Fibroblast of skin of scalp (primary cell): ENCODE measurements around the gene GAS2L1.

ENCODE experiments used
- DNase-seq: peaks from one replicate; pipeline ENCODE4 v3.0.0-alpha.2; 2013

Gene GAS2L1

GRCh38 chr22:29328566-29329500, 22.4 kb downstream of the GAS2L1 start:
- DNase-seq = no peak

DNA sequence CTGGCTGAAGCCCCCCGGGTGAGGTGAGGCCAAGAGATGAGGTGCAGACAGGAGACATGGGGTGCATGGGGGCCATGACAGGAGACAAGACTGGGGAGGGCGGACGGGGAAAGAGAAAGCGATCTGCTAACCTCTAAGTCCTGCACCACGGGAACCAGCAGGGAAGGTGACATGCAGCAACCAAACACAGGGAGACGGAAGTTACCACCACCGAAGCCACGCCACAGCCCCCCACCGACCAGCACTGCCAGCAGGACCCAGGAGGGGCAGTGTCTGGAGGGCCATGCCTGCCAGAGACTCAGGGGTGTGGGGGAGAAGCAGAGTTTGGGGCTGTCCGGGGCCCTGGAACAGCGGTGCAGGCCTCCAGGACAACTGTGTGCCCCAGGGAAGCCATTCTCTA, 23.1 kb downstream of the GAS2L1 start:
- no peak for DNase-seq

GRCh38 chr22:29330291-29330690, 23.8 kb downstream of the GAS2L1 start:
- no peak for DNase-seq

GRCh38 chr22:29330753-29331152, 24.3 kb downstream of the GAS2L1 start:
- peak; percentile 42 for DNase-seq

DNA sequence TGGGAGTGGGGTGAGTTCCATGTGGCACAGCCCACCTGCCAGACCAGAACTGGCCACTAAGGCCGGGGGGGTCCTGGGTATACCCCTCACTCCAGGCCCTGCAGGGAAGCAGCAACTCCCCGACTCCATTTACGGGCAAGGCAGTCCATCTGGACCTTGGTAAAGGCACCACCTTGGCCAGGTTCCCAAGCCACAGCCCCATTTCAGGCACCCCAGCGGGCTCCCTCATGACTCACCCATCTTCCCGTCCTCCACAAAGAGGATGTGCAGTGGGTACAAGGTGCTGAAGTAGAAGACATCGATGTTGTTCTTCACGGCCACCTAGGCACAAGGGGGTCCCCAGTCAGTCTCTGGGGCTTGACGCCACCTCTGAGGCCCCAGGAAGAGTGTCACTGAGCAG, 24.8 kb downstream of the GAS2L1 start:
- peak; percentile 17 for DNase-seq

GRCh38 chr22:29331658-29332300, 25.3 kb downstream of the GAS2L1 start:
- no peak for DNase-seq

GRCh38 chr22:29332886-29333496, 26.5 kb downstream of the GAS2L1 start:
- DNase-seq = no peak

DNA sequence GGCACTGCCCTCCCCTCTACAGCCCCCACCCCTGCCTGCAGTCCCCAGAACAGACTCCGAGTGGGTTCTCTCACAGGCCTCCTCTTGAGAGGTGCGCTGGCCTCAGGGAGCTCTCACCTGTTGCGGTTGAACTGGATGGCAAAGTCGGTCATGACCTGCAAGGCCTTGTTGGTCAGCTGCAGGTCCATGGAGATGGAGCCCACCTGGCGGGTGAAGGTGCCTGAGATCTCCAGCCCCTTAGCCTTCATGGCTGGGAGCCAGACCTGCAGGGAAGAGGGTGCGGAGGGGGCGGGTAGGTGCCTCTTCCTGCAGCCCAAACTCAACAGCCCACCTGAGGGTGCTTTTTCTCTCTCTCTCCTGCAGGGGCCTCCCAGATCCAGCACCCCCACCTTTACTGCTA, 27.7 kb downstream of the GAS2L1 start:
- no peak for DNase-seq

GRCh38 chr22:29334696-29335344, 28.4 kb downstream of the GAS2L1 start:
- DNase-seq = no peak

DNA sequence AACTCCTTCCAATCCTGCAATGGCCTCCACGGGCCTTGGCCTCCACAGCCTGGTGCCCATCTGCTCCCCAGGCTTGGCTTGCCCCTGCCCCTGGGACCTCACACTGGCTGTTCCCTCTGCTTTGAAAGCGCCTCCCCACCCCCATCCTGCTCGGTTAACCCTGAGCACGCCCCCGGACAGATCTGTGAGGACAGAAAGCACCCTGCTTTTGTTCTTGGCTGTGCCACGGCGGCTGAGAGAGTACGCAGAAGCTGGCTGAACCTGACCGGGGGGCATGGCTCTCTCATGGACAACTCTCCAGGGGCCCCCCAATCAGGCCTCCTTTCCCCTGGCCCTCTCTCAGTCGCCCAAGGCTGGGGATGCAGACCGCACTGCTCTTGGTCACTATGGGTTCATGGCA, 29.2 kb downstream of the GAS2L1 start:
- no peak for DNase-seq

- no peak for DNase-seq
These were observed 30.5 kb downstream of the GAS2L1 start for GRCh38 chr22:29336751-29337490.

DNA sequence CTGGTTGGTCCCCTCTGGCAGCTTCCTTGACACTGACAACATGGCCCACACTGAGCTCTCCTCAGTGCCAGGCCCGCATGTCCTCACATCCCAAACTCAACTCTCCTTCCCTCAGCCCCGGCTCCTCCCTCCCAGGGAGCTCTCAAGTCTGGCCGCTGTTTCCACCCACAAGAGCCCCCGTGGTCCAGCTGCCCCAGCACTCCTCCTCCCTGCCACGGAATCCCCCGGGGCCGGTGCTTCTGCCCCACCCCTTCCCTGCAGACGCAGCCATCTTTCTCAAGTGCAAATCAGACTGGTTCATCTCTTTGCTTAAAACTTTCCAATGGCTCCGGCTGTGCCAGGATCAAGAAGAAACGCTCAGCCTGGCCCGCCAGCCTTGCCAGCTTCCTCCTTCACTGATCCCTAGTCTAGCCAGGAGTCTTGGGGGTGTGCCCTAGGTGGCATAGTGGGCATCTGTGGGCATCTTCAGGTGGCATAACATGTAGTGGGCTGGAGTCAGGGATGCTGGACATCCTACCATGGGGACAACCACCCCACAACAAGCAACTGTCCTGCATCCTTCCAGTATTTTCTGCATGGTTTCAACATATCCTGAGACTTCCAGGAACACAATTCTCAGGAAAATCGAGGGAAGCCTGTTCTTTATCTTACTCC, 31.3 kb downstream of the GAS2L1 start:
- no peak for DNase-seq

DNA sequence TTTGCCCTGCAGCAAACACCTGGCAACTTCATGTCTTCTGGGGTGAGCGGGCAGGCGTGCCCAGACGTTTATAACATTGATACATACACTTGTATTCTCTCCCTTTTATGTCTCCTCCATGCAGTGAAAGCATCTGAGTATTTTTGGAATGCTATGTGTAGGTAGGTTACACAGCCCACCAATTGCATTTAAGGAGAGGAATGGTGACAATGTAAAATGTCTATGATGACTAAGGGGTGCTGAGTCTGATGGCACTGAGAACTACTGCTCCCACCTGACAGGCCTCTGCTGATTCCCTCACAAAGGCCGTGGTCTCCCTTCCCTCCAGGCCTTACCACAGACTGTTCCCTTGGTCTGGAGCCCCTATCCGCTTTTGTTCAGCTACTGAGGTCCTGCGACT, 31.9 kb downstream of the GAS2L1 start:
- DNase-seq = no peak

DNA sequence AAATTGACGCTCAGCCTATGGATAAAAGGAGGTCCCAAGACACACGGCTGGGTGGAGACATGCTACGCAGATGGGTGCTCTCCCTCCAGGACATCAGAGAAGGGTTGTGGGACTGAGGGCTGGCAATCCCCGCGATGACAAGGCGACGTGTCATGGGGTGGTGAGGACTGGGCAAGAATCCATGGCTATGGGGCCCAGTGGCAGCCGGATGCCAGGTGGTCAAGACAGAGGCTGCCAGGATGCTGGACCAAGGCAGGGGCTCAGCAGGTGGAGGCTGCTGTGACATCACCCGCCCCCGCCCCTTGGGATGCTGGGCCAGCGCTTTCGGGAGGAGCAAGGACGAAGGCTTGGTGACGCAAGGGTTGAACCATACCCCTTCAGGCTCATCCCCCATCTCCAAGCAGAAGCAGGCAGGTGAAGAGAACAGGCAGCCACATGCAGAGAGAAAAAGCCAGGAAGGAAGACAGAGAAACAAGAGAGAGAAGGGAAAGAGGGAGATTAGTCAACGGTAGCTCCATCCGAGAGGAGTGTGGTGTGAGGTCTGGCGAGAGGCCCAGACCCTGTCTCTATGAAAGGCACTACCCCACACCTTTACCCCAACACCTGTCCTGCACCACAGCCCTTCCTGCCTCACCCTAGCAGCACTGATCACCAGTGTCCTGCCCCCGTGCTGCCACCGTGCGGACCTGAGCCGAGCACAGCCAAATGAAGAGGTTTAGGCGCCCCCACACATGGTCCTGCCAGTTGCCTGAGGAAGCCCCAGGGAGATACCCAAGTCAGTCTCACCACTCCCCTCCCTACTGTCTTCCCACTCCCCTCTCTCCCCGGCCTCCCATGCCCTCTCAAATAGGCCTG, 33.2 kb downstream of the GAS2L1 start:
- no peak for DNase-seq

GRCh38 chr22:29340566-29340965, 34.1 kb downstream of the GAS2L1 start:
- DNase-seq = no peak

GRCh38 chr22:29341056-29341848, 34.8 kb downstream of the GAS2L1 start:
- DNase-seq = no peak

DNA sequence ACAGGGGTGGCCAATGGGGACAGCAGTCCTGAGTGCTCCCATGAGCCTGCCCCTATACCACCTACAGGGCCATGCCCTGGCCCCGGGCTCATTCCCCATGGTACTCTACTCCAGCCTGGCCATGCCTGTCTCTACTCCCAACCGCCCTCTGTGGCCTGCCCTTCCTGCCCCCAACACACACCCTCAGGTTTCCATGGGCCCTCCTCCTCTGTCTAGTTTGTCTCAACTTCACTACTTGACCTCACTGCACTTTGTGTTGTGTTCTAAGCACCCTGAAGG, 35.3 kb downstream of the GAS2L1 start:
- no peak for DNase-seq

- no peak for DNase-seq
These were observed 35.7 kb downstream of the GAS2L1 start for GRCh38 chr22:29342177-29342576.

DNA sequence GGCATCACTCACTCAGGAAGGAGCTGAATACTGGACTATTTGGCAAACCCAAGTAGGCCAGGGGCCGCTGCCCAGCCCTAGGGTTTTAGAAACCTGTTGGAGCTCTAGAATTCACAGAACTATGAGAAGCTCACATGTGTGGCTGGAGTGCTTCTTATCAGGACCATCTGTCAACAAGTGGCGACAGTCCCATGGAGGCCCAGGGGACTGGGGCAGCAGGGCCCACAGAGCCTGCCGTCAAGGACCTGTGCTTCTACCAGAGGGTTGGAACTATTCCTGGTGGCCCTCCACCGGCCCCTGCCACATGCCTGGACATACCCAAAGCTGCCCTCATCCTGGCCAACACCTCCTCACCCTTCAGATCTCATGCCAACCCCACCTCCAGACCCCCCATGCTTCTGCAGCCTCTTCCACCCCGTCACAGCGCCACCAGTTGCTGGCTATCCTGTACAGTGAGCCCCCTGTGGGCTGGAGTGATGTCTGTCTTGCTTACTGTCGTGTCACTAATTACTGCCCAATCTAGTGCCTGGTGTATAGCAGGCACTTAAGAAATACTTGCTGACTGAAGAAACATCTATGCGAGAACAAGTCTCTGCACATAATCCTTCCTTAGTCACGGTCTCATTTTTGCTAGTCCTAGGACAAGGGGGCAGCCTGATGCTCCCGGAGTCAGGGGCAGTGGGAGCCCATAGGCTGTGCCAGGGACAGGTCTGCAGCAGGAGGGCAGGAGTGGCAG, 36.3 kb downstream of the GAS2L1 start:
- no peak for DNase-seq
